A204.1 (cell line): Measurements from ENCODE around the gene PAK5.

ENCODE experiments used
- FAIRE-seq: peaks from 2 replicates; lab custom pipeline; 2012; peaks lifted over from hg19 to GRCh38; lab: Jason Lieb, UNC

The PAK5 gene

DNA sequence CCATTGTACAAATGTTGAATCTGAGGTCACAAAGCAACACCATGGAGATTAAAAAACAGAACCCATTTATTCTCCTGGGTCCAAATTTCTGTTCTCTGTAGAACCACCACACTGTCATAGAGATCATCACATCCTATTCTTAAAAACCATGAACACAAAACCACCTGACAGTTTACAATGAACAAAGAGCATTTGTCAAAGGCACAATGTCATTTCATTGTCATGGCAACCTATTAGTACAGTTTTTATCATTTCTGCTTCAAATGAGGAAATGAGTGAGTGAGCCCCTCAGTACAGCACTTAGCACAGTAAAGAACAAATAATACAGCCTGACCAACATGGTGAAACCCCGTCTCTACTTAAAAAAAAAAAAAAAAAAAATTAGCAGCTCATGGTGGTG lies 347.6 kb downstream of the PAK5 start:
- no peak for FAIRE-seq

DNA sequence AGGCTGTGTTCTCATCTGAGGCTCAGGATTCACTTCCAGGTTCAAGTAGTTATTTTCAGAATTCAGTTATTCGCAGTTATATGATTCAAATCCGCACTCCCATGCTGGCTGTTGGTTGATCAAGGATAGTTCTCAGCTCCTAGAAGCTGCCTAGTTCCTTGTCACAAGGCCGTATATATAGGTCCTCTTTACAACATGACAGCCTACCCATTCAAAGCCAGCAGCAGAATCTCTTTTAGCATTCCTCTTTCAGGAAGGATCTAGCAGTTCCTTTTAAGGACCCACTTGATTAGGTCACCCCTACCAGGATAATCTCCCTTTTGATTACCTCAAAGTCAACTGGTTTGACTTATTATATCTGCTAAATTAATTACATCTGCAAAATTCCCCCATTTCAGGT lies 348.2 kb downstream of the PAK5 start:
- no peak for FAIRE-seq

DNA sequence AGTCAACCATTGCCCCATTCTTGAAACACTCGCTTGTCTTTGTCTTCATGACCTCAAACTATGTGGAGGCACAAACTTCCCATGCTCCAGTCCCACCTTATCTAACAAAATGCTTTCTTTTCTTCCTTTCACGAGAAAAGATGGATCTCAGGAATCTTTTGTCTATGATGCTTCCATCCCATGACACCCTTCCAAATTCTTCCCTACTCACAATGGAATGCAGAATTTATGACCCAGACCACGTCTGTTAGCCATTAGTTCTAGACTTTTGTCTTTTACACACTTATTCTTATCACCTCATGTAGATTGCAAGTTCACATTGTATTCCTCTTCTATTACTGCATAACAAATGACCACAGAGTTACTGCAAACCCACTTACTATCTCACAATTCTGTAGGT lies 348.7 kb downstream of the PAK5 start:
- FAIRE-seq, result no peak

DNA sequence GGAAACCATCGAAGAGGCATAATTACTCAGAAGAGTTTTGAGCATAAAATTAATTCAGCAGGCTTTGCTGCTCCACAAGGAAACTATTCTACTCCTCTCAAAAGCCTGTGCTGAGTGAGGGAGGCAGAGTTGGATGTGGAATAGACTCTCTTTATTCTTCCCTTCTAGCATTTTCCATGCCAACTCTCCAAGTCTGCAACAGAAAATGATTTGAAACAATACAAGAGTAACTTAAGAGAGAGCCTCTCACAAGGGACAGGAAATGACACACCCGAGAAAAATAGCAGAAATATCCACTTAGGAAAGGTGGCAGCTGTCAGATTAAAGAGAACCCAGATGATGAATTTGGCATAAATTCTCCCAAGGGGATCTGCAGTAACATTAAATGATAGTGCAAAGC lies 350.8 kb downstream of the PAK5 start:
- FAIRE-seq, result no peak
